Urinary bladder (tissue), 4 donors: ENCODE data around the gene ACOXL. TPM values are rescaled to one million over a fixed set of nuclear protein-coding genes. Genes with fewer than 3 reads are reported as not detected.
"Not testable (repeated sequence)": the region's sequence is repeated elsewhere in the genome, so short reads cannot be mapped to it uniquely, and the experiment has no call there.

Source experiments
- DNase-seq: peaks from one replicate; pipeline ENCODE4 v3.0.0-alpha.2; 2015; ENCODE audit errors: extremely low spot score
- H3K27ac ChIP-seq: one replicate; pipeline ENCODE4 v1.5.1; 2013; ENCODE audit warnings: low read depth, mild to moderate bottlenecking, moderate library complexity
- H3K36me3 ChIP-seq: one replicate; pipeline ENCODE4 v1.6.1; 2013; ENCODE audit warnings: mild to moderate bottlenecking, moderate library complexity; ENCODE audit not compliant: insufficient read depth
- H3K4me1 ChIP-seq: one replicate; pipeline ENCODE4 v1.6.1; 2013; ENCODE audit warnings: mild to moderate bottlenecking, moderate library complexity; ENCODE audit not compliant: insufficient read depth
- H3K4me3 ChIP-seq: one replicate; pipeline ENCODE4 v1.5.1; 2013; ENCODE audit warnings: low read depth, low read length
- WGBS: extraction: QIAGEN DNeasy Blood & Tissue Kit; methylation state at CpG from one replicate; pipeline ENCODE4 v1.1.7; 2013; 5-methylcytosine and 5-hydroxymethylcytosine counted together
- polyA plus RNA-seq: library from polyadenylated mRNA; stranded (reverse); fragments of 200-250 nt; gene quantifications from one replicate; pipeline ENCODE4 v1.2.3, GENCODE V29; 2013
- total RNA-seq: library from RNA; depleted of rRNA; stranded (reverse); fragments of >200 nt; gene quantifications from one replicate; pipeline ENCODE4 v1.2.3, GENCODE V29; 2014
- donor health status: healthy with polysubstance abuse.
- donor health status: healthy.

Gene ACOXL
- total RNA-seq (6.2 TPM), polyA plus RNA-seq (1.2 TPM)

DNA sequence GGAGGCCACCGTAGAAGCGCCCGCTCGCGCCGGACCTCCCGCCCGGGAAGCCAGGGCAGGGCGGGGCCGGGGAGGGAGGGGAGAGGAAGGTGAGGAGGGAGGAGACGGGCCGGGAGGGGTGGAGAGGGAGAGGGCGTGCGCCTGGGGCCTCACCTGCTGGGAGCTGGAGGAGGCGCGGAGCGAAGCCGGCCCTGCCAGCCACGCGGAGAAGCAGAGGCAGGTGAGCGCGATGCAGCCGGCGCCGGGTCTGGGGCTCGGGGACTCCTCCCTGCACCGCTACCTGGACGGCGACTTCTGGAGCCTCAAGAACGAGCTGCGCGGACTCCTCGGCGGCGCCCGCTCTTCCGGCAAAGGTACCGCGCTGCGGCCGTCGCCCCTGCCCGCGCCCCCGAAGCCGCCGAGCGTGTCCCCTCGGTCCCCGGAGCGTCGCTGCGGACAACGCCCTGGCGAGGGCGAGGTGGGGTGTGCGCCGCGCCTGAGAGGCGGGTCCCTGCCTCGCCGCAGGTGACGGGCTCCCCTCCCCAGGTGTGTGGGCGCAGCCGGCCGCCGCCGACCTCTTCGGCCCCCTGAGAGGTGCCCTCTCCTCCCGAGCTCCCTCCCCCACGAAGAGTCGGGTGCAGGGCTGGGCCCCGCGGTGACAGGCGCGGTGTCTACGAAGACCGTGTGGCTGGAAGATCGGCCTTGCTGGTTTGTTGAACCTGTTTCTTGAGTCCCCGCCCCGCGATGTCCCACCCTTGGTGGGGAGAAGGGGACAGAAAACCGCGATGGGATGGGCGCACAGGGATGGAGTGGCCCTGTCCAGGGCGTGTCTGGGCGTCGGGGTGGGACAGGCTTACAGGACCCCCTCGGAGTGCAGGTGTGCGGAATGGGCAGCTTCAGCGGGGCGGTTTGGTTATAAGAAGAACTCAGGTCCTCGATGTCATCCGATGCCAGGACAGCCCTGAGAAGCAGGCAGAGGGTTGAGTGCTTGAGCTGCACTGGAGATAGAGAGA lies at the start of gene ACOXL:
ACOXL (plus strand) TSS at position 152 of the 992 bp plus-strand sequence. CDS start 35,817 bp downstream, outside the sequence.
- 2% methylated on average over 94 of the region's 94 CpGs for WGBS
- H3K4me1 ChIP-seq, result no peaks in the 10 kb centered on the region
- H3K4me3 ChIP-seq, result peak within 1 kb of the TSS; percentile 22
- H3K27ac ChIP-seq, result no peak within 1 kb of the TSS
- no peaks in the 10 kb centered on the region for H3K36me3 ChIP-seq
- DNase-seq, result no peak

DNA sequence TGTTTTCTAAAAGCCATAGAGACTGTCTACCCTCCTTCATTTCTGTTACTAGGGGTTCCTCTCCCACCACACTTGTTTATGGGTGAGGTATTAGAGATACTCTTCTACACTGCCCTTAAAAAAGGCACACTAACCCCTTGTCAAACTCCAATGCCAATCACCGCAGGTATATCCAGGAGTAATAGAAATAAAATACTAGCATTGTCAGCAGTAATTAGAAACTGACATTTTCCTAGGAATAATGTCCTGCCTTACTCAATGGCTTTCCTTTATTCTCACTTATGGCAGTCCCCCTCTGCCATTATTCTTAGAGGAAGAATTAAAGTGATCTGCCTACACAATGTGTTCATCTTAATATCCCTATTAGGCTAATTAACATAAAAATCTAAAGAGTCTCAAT lies 49.5 kb upstream of the ACOXL start:
- Histone ChIP-seq H3K4me1 (no peaks in the 10 kb centered on the region), H3K4me3 (no peak overlapping the region), H3K36me3 (no peaks in the 10 kb centered on the region), H3K27ac (no peak overlapping the region)
- WGBS, result 93% methylated on average over 1 of the region's 1 CpG
- DNase-seq, result no peak

DNA sequence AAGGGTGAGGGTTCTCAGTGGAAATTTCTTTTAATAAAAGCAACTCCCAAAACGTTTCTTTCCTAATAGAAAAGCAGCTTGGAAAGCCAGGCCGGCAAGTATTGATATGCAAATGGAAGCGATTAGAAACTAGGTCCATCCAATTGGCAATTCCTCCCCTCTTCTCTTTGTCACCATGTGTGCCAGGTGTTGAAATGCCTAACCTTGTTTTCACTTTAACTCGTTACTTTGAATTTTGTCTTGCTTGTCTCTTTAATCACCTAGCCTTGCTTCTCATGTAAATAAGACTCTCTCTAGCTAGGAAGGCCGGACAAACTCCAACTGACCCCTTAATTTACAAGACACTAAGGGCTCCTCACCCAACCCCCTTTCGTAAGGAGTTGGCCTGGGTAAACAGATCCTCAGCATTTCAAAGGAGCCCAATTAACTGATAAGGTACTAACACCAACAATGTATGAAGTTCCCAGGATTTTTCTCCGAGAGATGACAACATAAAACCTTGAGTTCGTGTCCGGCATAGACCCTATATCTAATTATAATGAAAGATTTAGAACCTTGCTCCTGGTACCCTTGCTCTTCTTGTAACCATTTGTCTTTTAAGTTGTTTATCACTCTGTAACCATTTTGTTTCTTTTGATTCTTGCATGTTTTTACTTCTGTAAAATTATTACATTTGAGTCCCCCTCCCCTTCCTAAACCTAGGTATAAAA lies 44.4 kb upstream of the ACOXL start:
- H3K36me3 ChIP-seq, result not testable (repeated sequence)

DNA sequence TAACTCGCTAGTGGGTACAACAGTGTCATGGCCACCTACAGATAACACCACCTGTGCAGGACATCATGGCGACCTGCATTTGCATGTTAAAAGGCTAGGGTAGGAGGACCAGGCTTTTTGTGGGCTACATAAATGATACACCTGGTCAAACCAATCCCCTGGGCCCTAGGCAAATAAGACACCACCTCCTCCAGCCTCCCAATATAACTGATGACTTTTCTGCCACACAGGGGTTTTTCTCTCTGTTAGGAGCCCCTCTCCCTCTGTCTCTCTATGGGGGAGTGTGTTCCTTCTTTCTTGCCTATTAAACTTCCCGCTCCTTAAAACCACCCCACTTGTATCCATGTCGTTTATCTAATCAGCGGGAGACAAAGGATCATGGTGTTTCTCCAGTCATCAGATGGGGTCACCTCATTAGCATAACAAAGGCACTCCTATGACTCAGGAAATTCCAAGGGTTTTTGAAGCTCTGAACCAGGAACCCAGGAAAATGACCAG lies 43.7 kb upstream of the ACOXL start:
- Histone ChIP-seq H3K4me1 (no peaks in the 10 kb centered on the region), H3K4me3 (no peak overlapping the region), H3K36me3 (no peaks in the 10 kb centered on the region), H3K27ac (no peak overlapping the region)
- DNase-seq, result no peak
- WGBS, result 40% methylated on average over 5 of the region's 5 CpGs

More for the DNA sequence above, 44.4 kb upstream of the ACOXL start:
- H3K4me3 ChIP-seq, H3K4me1 ChIP-seq, H3K27ac ChIP-seq, DNase-seq: not testable (repeated sequence)
- 45% methylated on average over 9 of the region's 9 CpGs for WGBS

DNA sequence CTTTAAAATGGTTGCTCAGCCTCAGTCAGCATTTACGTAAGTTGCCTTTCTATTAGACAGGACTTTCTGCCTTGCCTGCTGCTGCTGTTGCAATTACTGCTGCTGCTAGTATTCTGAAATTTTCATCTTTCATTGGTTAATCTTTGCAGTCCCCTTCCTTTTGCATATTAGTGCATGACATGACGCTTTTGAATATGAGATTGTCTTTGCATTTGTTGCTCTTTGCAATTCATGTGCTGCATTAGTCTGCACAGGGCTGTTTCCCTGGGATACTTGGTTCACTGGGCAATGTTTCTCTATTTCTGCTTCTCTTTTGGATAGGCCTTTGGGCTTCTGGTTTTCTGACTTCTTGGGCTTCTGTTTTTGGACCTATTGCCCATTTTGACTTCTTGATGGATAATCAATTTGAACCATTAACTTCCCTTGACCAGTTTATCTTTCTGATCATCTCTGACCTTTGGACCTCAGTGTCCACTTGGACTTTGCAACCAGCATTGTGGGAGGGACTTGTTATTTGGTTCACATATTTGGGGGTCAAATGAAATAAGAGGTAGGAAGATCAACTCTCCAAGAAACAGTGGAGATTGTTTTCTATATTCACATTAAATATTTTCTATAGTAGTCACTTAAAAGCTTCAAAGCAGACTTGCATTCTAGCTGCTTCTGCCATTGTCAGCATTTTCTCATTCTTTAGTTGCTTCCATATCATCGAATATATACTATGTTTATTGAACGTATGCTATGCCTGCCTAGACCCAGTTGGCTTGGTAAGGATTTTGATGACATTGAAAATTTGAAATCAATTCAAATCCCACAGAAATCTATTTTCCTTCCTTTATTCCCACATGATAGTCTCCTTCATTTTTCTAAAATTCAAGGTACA lies 42.0 kb upstream of the ACOXL start:
- WGBS, result 84% methylated on average over 4 of the region's 4 CpGs

DNA sequence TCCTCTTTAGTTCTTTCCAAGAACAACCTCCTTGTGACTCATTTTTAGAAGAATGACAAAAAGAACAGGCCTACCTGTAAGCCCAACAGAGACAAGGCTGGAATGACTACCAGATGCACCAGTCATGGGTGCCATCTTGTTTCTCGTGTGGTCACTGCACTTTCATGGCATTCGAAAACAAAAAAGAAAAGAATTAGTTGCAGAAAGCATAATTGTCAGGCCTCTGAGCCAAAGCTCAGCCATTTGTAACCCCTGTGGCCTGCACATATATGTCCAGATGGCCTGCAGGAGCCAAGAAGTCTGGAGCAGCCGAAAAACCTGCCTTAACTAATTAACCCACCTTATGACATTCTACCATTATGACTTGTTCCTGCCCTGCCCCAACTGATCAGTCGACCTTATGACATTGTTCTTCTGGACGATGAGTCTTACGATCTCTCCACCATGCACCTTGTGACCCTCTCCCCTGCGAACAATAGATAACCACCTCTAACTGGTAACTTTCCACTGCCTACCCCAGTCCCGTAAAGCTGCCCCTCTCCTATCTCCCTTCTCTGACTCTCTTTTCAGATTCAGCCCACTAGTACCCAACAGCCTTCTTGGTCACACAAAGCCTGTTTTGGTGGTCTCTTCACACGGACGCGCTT lies 40.6 kb upstream of the ACOXL start:
- DNase-seq, result no peak
- H3K4me3 ChIP-seq, result no peak overlapping the region
- H3K4me1 ChIP-seq, result no peaks in the 10 kb centered on the region
- no peaks in the 10 kb centered on the region for H3K36me3 ChIP-seq
- H3K27ac ChIP-seq, result no peak overlapping the region
- WGBS, result 93% methylated on average over 11 of the region's 11 CpGs

More for the DNA sequence above, 42.0 kb upstream of the ACOXL start:
- no peak overlapping the region for H3K4me3 ChIP-seq
- DNase-seq, result no peak
- no peaks in the 10 kb centered on the region for H3K36me3 ChIP-seq
- no peaks in the 10 kb centered on the region for H3K4me1 ChIP-seq
- H3K27ac ChIP-seq, result no peak overlapping the region

DNA sequence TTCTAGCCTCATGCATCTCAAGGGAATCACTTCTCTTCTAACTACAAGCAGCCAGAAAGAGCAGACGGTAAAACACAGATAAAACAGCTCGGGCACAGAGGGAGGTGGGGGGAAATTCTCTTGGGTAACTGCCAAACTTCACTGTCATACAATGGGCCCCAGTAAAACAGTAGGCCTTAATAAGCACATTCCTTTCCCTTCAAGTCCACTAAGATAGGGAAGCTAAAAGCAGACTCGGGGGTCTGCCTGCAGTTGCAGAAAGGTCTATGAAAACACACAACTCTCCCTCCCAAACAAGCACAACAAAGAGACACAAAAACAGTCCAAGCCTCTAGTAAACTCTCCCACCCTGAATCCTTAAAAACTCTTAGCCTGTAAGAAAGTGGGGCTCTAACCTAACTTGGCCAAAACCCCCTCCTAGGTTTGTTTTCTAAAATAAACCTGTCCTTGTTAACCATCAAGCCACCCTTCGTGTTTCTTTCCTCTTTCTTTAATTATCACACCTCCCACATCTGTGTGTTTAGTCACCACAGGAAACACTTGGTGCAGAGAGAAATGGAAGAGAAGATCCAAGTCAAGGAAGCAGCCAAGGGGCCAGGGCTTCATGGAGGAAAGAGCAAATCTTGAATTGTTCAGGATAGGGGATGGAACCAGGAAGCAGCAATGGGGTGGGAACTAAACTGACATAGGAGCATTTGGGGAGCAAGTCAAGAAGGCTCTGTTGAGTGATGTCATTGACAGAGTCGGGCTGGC lies 37.1 kb upstream of the ACOXL start:
- H3K27ac ChIP-seq, H3K4me3 ChIP-seq, H3K36me3 ChIP-seq, DNase-seq, H3K4me1 ChIP-seq: not testable (repeated sequence)
- 31% methylated on average over 5 of the region's 5 CpGs for whole genome bisulfite sequencing

DNA sequence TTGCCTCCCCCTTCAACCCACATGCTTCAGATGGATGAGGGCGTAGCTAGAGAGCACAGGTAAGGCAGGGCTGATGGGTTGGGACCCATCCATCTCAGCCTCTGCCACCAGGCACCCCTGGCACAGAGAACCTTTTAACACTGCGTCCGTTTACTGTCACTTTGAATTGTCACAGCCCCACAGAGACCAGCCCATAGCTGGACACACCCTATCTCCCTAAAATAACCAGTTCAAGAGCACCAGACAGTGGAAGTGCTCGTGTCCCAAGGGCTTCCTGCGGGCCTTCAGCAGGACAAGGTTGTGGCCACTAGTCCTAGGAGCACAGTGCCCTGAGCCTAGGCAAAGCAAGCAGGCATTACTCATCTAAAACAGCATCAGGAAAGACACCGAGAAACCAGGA lies 34.1 kb upstream of the ACOXL start:
- not testable (repeated sequence) for H3K4me3 ChIP-seq, H3K27ac ChIP-seq, H3K4me1 ChIP-seq, DNase-seq, H3K36me3 ChIP-seq
- no CpG with 5 or more reads among the region's 6 CpGs for WGBS

DNA sequence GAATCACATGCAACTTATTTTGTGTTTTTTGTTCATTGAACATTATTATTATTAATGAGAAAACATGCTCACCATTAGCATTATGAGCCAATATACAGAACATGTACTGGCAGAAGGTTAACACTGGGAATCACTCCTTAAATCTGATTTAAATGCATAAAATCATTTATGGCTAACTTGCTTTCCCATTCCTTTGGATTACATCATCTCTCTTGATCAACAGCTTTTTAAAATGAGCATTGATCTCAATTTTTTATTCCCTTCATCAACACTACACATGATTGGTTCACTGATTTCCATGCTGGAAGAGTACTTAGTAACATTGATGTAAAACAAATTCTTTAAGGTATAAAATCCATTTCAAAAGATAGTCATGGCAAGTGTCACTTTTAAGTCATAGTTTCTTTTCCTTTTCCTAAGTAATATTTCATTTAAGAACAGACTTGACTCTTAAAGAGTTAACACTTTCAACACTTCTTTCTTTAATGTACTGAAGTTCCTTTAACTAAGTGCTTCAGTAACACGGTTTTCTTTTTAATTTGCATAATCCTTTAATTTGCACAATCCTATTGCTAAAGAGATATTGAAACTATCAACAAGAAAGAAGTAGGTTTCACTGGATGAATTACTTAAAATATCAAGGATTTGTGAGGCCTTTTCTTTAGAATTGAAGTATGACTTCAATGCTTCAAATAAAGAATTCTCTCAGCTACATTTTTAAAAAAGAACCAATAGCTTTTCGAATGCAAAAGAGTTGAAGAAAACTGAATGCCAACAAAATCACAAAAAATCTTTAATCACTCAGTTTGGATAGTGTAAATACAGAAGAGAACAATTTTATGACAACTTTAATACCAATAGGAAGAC lies 29.6 kb upstream of the ACOXL start:
- H3K4me1 ChIP-seq, result no peaks in the 10 kb centered on the region
- H3K4me3 ChIP-seq, result no peak overlapping the region
- H3K36me3 ChIP-seq, result no peaks in the 10 kb centered on the region
- 57% methylated on average over 2 of the region's 2 CpGs for WGBS
- no peak for DNase-seq
- no peak overlapping the region for H3K27ac ChIP-seq

DNA sequence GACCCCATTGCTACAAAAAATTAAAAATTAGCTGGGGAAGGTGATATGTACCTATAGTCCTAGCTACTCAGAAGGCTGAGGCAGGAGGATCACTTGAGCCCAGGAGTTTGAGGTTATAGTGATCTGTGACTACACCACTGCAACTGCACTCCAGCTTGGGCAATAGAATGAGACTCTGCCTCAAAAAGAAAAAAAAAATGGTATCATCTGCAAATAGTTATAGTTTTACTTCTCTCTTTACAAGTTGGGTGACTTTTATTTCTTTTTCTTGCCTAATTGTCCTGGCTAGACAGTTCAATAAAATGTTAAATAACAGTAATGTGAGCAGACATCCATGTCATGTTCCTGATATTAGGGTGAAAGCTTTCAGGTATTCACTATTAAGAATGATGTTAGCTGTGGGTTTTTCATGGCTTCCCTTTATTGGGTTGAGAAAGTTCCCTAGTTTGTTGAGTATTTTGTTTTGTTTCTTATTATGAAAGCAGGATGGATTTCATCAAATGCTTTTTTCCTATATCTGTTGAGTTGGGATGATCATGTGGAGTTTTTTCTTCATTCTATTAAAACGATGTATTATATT lies 24.9 kb upstream of the ACOXL start:
- no peaks in the 10 kb centered on the region for H3K36me3 ChIP-seq
- no peaks in the 10 kb centered on the region for H3K4me1 ChIP-seq
- no peak overlapping the region for H3K4me3 ChIP-seq
- H3K27ac ChIP-seq, result no peak overlapping the region
- no peak for DNase-seq
- 63% methylated on average over 1 of the region's 1 CpG for WGBS

DNA sequence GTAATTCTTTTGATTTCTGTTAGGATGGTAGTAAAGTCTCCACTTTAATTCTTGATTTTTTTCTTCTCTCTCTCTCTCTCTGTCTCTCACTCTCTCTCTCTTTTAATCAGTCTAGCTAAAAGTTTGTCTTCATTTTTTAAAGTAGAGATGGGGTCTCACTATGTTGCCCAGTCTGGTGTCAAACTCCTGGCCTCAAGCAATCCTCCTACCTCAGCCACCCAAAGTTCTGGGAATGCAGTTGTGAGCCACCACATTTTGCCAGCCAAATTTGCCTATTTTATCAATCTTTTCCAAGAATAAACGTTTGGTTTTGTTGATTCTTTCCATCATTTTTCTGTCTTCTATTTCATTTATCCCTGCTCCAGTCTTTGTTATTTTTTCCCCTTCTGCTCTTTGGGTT lies 23.9 kb upstream of the ACOXL start:
- H3K27ac ChIP-seq, result no peak overlapping the region
- WGBS, result 33% methylated on average over 1 of the region's 1 CpG
- no peak overlapping the region for H3K4me3 ChIP-seq
- H3K36me3 ChIP-seq, result no peaks in the 10 kb centered on the region
- no peak for DNase-seq
- H3K4me1 ChIP-seq, result no peaks in the 10 kb centered on the region
